ENCODE data around the gene VPS26C.

Gene VPS26C

GRCh38 chr21:37264808-37265207 lies 2.3 kb downstream of the VPS26C start:
- no peak for DNase-seq

- no peak for DNase-seq
Measured at GRCh38 chr21:37263827-37264600, 3.1 kb downstream of the VPS26C start.

GRCh38 chr21:37259426-37259825 lies 7.7 kb downstream of the VPS26C start:
- DNase-seq: no peak

GRCh38 chr21:37257967-37258877 lies 8.9 kb downstream of the VPS26C start:
- peak in 12 of 14 donors; percentile 23 to 80 (median 54) for DNase-seq

GRCh38 chr21:37257511-37257966 lies 9.6 kb downstream of the VPS26C start:
- DNase-seq: peak in 7 of 14 donors; percentile 6 to 45 (median 34)

- no peak for DNase-seq
Measured at GRCh38 chr21:37253991-37254390, 13.1 kb downstream of the VPS26C start.

GRCh38 chr21:37251294-37251634 lies 15.9 kb downstream of the VPS26C start:
- DNase-seq: no peak

- DNase-seq: no peak
Measured at GRCh38 chr21:37249112-37249904, 17.8 kb downstream of the VPS26C start.

GRCh38 chr21:37248298-37248697 lies 18.8 kb downstream of the VPS26C start:
- DNase-seq: no peak

- DNase-seq: no peak
Measured at GRCh38 chr21:37245151-37245550, 22.0 kb downstream of the VPS26C start.

GRCh38 chr21:37244501-37245095 lies 22.5 kb downstream of the VPS26C start:
- no peak for DNase-seq

GRCh38 chr21:37243961-37244360 lies 23.2 kb downstream of the VPS26C start:
- DNase-seq: no peak

GRCh38 chr21:37241426-37241825 lies 25.7 kb downstream of the VPS26C start:
- DNase-seq: no peak

GRCh38 chr21:37240978-37241377 lies 26.2 kb downstream of the VPS26C start:
- DNase-seq: no peak

- DNase-seq: no peak
Measured at GRCh38 chr21:37237764-37238163, 29.4 kb downstream of the VPS26C start.

- DNase-seq: no peak
Measured at GRCh38 chr21:37237346-37237745, 29.8 kb downstream of the VPS26C start.

GRCh38 chr21:37233551-37234146 lies 33.5 kb downstream of the VPS26C start:
- no peak for DNase-seq

GRCh38 chr21:37232274-37233018 lies 34.7 kb downstream of the VPS26C start:
- no peak for DNase-seq

- DNase-seq: no peak
Measured at GRCh38 chr21:37231671-37232070, 35.5 kb downstream of the VPS26C start.

- no peak for DNase-seq
Measured at GRCh38 chr21:37231249-37231645, 35.9 kb downstream of the VPS26C start.

- DNase-seq: no peak
Measured at GRCh38 chr21:37230632-37231248, 36.4 kb downstream of the VPS26C start.

Data from C1 segment of cervical spinal cord (tissue), 14 donors.